Stomach (tissue), 9 donors: Measurements from ENCODE around the gene CCDC148. TPM values are rescaled to one million over a fixed set of nuclear protein-coding genes. Genes with fewer than 3 reads are reported as not detected.

Experiments used
- DNase-seq, 2 donors: peaks; one replicate each; pipeline versions ENCODE4 v3.0.0 to v3.0.0-alpha.2; 2013 to 2019
- H3K27ac ChIP-seq, 5 donors: fragments of 200-600 bp in 4 of 5; sonication (generic) in 4 of 5; one replicate each; pipeline ENCODE4 v1.5.1; 2013 to 2019; ENCODE audit warnings: mild to moderate bottlenecking in 1 of 5, moderate library complexity in 1 of 5
- H3K27me3 ChIP-seq, 3 donors: fragments of 200-600 bp; sonication (generic); one replicate each; pipeline ENCODE4 v1.5.1; 2017 to 2019; ENCODE audit warnings: mixed run types in 1 of 3
- H3K36me3 ChIP-seq, 4 donors: fragments of 200-600 bp; sonication (generic); 1 replicate in 3 of 4; 2 replicates in 1 of 4; pipeline ENCODE4 v1.5.1; 2016 to 2019
- H3K4me1 ChIP-seq, 4 donors: fragments of 200-600 bp; sonication (generic); one replicate each; pipeline ENCODE4 v1.5.1; 2016 to 2019
- H3K4me3 ChIP-seq, 4 donors: fragments of 200-600 bp; sonication (generic) in 3 of 4; one replicate each; pipeline ENCODE4 v1.5.1; 2016 to 2019; ENCODE audit warnings: mild to moderate bottlenecking in 1 of 4
- H3K9me3 ChIP-seq, 4 donors: fragments of 200-600 bp; sonication (generic); one replicate each; pipeline ENCODE4 v1.5.1; 2016 to 2019
- EP300 ChIP-seq: sonication (generic); formaldehyde crosslinking; IDR thresholded peaks from one replicate; pipeline ENCODE4 v1.6.1; 2017; ENCODE audit warnings: antibody characterized with exemption
- POLR2A ChIP-seq, 4 donors: fragments of 450-650 bp; IDR thresholded peaks; one replicate each; pipeline ENCODE4 v1.6.1; 2016; ENCODE audit warnings: antibody characterized with exemption in 4 of 4, control low read depth in 2 of 4, mild to moderate bottlenecking in 1 of 4, moderate library complexity in 1 of 4
- POLR2AphosphoS5 ChIP-seq, 3 donors: sonication (generic); formaldehyde crosslinking; IDR thresholded peaks; one replicate each; pipeline ENCODE4 v1.6.1; 2016; ENCODE audit warnings: antibody characterized with exemption in 3 of 3
- WGBS, 5 donors: extraction: QIAGEN DNeasy Blood & Tissue Kit in 3 of 5; methylation state at CpG; one replicate each; pipeline versions ENCODE4 v1.1.5 to v1.1.7; 2013 to 2018; 5-methylcytosine and 5-hydroxymethylcytosine counted together
- intact Hi-C: fragments of 100-400 bp; cut with DNase I; formaldehyde crosslinking; loops from one replicate; pipeline ENCODE4 v1.15.1; 2023; ENCODE audit warnings: low total_unique reads
- polyA plus RNA-seq, 3 donors: library from polyadenylated mRNA; stranded (reverse); fragments of 200-250 nt; gene quantifications; one replicate each; pipeline ENCODE4 v1.2.3, GENCODE V29; 2013
- total RNA-seq, 5 donors: library from RNA; depleted of rRNA; stranded (reverse); fragments of >200 nt; gene quantifications; one replicate each; pipeline versions ENCODE4 v1.1.0 to v1.2.3, GENCODE V29; 2014 to 2016
- TF ChIP-seq, protein P1 (sequence below), 7 experiments: fragments of 450-650 bp in 4 of 7; fragments of 200-600 bp in 3 of 7; sonication (generic) in 3 of 7; IDR thresholded peaks; one replicate each; pipeline ENCODE4 v1.5.1; 2016 to 2019; ENCODE audit warnings: antibody characterized with exemption in 7 of 7, control low read depth in 2 of 7, mild to moderate bottlenecking in 1 of 7
- donor health status: healthy with polysubstance abuse.
- donor health status: Bipolar disorder and iron deficiency.
- donor health status: healthy.

CCDC148 gene
- total and polyA plus RNA-seq, 8 donors, result 0.25 to 1.3 (median 0.43) TPM; not detected in 5

DNA sequence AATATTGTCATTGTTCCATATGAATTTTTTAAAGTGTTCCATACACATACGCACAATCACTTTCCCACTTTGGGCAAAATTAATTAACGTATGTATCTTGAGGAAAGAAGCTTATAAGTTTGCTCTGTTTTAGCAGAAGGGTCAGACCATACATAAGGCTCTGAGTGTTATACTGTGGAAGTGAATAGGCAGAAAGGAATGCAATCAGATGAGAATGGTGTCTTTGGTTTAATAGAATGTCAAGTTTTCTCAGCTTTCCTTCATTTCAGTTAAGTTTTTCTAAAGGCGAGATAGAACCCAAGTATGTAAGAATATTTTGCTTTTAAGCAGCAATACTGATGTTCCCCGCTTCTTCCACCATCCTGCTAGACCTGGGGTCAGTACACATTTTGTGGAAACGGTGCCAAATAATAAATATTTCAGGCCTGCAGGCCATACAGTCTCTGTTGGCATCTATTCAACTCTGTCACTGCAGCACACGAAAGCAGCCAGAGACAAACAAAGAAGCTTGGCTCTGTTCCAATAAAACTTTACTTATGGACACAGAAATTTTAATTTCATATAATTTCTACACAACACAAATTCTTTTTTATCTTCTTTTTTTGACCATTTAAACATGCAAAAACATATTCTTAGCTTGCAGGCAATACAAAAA lies 254.3 kb downstream of the CCDC148 start:
- peak in 1 of 2 donors; percentile 65 for DNase-seq
- Histone ChIP-seq H3K36me3 (no peaks in the 10 kb centered on the region), H3K27ac (no peak overlapping the region), H3K4me1 (peaks cover 0 to 17% (median 0%) of the 10 kb centered on the region in 4 donors), H3K27me3 (no peaks in the 10 kb centered on the region), H3K4me3 (no peak overlapping the region), H3K9me3 (no peaks in the 10 kb centered on the region)
- no peak for TF ChIP-seq POLR2AphosphoS5 (IDR thresholded peaks at IDR 0.05)
- TF ChIP-seq EP300, result no peak
- TF ChIP-seq, protein P1, sequence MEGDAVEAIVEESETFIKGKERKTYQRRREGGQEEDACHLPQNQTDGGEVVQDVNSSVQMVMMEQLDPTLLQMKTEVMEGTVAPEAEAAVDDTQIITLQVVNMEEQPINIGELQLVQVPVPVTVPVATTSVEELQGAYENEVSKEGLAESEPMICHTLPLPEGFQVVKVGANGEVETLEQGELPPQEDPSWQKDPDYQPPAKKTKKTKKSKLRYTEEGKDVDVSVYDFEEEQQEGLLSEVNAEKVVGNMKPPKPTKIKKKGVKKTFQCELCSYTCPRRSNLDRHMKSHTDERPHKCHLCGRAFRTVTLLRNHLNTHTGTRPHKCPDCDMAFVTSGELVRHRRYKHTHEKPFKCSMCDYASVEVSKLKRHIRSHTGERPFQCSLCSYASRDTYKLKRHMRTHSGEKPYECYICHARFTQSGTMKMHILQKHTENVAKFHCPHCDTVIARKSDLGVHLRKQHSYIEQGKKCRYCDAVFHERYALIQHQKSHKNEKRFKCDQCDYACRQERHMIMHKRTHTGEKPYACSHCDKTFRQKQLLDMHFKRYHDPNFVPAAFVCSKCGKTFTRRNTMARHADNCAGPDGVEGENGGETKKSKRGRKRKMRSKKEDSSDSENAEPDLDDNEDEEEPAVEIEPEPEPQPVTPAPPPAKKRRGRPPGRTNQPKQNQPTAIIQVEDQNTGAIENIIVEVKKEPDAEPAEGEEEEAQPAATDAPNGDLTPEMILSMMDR (IDR thresholded peaks at IDR 0.05), result no peak
- no peak for TF ChIP-seq POLR2A (IDR thresholded peaks at IDR 0.05)
- 47 to 55% (median 52%) methylated on average over 6 of the region's 6 CpGs for WGBS, 5 donors
- intact Hi-C loops, result no loop called here

DNA sequence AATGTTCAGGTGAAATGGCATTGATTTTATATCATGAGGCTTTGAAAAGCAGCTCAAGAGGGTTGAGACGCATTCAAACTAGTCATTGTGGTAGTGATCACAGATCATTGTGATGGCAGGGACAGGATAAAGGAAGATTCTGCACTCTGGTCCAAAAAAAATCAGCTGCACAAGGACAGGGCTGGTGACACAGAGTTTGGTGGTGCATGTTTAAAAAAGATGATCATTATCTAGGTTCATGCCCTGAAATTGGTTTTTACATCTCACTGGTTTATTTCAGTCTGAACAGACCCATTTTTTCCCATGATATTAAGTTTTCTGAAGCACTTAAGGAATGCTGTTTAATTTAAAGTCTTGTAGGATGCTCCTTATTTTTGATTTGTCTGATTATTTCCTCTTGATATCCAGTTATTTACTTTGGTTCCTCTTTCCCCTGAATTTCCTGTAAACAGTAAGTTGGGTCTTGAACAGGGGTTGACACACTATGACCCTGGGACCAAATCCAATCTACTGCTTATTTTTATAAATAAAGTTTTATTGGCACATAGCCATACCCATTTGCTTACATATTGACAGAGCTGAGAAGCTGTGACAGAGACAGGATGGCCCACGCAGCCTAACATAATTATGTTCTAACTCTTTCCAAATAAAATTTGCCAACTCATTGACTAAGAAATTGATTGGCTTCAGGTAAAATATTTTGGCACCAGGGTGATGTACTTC lies 256.5 kb downstream of the CCDC148 start:
- Histone ChIP-seq H3K4me3 (no peak overlapping the region), H3K27ac (no peak overlapping the region), H3K9me3 (no peaks in the 10 kb centered on the region), H3K27me3 (no peaks in the 10 kb centered on the region), H3K36me3 (no peaks in the 10 kb centered on the region), H3K4me1 (peaks cover 0 to 20% (median 0%) of the 10 kb centered on the region in 4 donors)
- WGBS, 5 donors, result 81 to 87% (median 85%) methylated on average over 2 of the region's 2 CpGs
- intact Hi-C loops, result no loop called here
- DNase-seq, result no peak
- TF ChIP-seq POLR2AphosphoS5 (IDR thresholded peaks at IDR 0.05) (no peak), EP300 (no peak), POLR2A (IDR thresholded peaks at IDR 0.05) (no peak)
- TF ChIP-seq, protein P1 (IDR thresholded peaks at IDR 0.05), result no peak

DNA sequence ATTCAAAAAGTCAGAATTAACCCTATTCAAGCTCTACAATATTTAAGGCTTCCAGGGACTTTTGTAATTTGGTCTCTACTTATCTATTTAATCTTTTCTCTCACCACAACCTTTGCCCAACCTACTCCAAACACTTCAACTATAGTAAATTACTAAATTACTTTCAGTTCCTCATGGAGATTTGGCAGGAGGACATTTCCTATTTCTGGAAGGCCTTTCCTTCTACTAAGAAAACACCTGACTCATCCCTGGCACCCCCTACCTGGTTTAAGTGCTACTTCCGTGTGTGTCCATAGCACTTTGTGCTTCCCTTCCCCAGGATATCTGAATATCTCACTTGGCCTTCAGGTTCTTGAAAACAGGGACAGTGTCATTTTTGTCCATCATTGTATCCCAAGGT lies 258.6 kb downstream of the CCDC148 start:
- H3K4me3 ChIP-seq, result no peak overlapping the region
- no peak for TF ChIP-seq EP300
- TF ChIP-seq POLR2A (IDR thresholded peaks at IDR 0.05), result no peak
- TF ChIP-seq, protein P1 (IDR thresholded peaks at IDR 0.05), result no peak
- TF ChIP-seq POLR2AphosphoS5 (IDR thresholded peaks at IDR 0.05), result peak in 2 of 3 donors; percentile 52 to 54
- H3K27me3 ChIP-seq, result no peaks in the 10 kb centered on the region
- intact Hi-C loops, result no loop called here
- peak in 1 of 2 donors; percentile 37 for DNase-seq
- no peaks in the 10 kb centered on the region for H3K9me3 ChIP-seq
- no peak overlapping the region for H3K27ac ChIP-seq
- H3K4me1 ChIP-seq, result peaks cover 0 to 20% (median 0%) of the 10 kb centered on the region in 4 donors
- WGBS, 5 donors, result 35 to 70% (median 41%) methylated on average over 1 of the region's 1 CpG
- H3K36me3 ChIP-seq, result no peaks in the 10 kb centered on the region

DNA sequence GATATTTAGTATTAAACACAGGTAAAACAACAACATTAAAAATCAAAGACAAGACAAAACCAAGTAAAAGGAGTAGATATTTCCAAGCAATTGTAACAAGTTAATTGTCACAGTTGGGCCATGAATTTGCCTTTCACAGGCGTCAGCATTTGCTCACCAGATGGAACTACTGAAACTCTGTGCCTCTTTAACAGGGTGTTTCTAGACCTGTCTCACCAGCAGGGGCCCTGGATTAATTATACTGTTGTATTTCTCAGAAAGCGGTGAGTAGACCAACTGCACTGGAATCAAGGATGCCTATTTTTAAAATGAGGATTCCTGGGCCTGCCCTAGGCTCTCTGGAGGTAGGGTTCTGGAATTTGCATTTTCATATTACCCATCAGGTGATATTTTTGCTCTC lies 262.3 kb downstream of the CCDC148 start:
- H3K4me3 ChIP-seq, result no peak overlapping the region
- TF ChIP-seq EP300 (no peak), POLR2A (IDR thresholded peaks at IDR 0.05) (no peak), POLR2AphosphoS5 (IDR thresholded peaks at IDR 0.05) (no peak)
- TF ChIP-seq, protein P1 (IDR thresholded peaks at IDR 0.05), result no peak
- no peak overlapping the region for H3K27ac ChIP-seq
- no peak for DNase-seq
- peaks cover 4 to 42% (median 21%) of the 10 kb centered on the region in 4 donors for H3K4me1 ChIP-seq
- intact Hi-C loops, result no loop called here
- no peaks in the 10 kb centered on the region for H3K9me3 ChIP-seq
- H3K27me3 ChIP-seq, result no peaks in the 10 kb centered on the region
- WGBS, 5 donors, result 93 to 98% (median 95%) methylated on average over 2 of the region's 2 CpGs
- H3K36me3 ChIP-seq, result no peaks in the 10 kb centered on the region
